GM18508 (cell line): ENCODE results near the gene CAPRIN2.

Experiments
- ATAC-seq: cut with Tn5 transposase; IDR thresholded peaks from one replicate; pipeline ENCODE4 v1.9.1; 2021; ENCODE audit warnings: moderate number of reproducible peaks; ENCODE audit not compliant: insufficient read depth, unreplicated experiment

The CAPRIN2 gene

DNA sequence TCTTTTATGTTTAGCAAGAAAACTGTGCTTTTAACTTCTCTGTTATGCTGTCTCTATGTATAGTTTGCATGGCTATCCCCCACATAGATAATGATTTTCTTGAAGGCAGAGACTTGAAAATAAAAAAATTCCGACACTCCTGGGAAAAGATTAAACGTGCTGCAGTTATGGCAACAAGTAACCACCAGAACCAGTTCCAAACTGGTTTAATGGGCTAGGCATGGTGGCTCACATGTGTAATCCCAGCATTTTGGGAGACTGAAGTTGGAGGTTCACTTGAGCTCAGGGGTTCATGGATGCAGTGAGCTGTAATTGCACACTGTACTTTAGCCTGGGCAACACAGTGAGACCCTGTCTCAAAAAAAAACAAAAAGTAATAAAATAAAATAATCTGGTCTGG is 15.1 kb upstream of the CAPRIN2 start:
- no peak for ATAC-seq

DNA sequence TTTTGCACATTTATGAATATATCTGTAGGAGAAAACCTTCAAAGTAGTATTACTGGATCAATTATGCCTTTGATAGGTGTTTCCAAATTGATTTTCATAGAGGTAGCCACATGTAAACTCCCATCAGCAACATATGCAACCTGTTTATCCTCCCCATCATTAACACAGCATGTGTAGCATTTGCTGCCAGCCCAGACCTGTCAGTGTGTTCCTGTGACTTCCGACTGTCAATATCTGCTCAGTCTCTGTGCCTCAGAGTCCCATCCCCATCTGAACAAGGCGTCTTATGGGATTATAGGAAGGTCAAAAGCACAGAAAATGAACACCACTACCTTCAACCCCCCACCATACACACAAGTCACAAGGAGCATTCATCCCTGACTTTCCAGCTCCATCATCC is 9.5 kb upstream of the CAPRIN2 start:
- no peak for ATAC-seq

DNA sequence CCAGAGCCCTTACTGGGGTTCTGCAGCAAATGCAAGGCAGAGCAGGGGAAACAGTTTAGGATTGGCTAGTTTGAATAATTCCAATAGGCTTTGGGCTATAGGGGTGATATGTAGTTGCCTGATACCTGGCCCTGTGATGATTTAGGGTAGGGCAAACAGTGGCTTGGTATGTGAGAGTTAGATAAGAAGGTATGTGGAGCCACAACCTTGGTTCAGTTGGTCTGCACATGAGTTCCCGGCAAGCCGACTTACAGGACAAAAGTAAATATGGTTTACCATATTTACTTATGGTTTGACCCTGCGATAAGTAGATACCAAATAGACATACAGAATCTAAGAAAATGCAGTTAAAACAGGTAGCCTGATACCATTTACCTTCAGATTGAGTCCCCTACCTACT is 8.3 kb upstream of the CAPRIN2 start:
- ATAC-seq = no peak

DNA sequence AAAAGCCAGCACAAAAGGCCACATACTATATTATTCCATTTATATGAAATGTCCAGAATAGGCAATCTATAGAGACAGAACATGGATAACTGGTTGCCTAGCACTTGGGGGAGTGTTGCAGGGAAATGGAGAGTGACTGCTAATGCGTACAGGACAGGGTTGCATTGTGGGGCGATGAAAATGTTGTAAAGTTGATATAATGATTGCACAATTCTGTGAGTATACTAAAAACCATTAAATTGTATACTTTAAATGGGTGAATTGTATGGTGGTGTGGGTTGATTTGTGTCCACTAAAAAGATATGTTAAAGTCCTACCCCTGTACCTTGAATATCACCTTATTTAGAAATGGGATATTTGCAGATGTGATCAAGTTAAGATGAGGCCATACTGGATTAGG is 7.0 kb upstream of the CAPRIN2 start:
- ATAC-seq = no peak

DNA sequence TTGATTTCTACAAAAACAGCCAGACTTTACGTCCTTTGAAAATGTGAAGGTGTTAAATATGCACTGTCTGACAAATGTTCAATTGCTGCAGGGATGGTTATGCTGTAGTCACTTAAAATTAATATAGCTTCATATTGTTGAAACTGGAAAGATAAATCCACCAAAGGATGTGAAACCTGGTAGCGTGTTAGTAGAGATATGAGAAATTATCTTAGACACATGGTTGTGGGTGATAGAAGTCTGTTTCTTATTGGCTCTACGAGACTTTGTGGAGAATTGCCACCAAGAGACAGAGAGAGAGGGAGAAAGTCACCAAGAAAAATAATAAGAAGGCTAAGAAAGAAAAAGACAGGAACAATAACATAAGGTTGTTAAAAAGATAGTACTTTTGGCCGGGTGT is 2.6 kb upstream of the CAPRIN2 start:
- no peak for ATAC-seq

DNA sequence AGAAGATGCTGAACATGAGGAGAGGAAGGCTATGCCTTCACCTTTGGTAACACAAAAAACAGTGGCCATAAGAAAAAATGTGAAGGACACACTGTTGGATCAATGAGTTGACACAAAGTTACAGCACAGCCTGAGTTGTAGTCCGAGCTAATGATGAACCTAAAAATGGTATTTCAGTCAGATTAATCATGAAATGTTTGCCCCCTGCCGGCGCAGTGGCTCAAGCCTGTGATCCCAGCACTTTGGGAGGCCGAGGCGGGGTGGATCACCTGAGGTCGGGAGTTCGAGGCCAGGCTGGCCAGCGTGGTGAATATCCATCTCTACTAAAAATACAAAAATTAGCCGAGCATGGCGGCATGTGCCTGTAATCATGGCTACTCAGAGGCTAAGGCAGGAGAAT is 1.3 kb upstream of the CAPRIN2 start:
- ATAC-seq = no peak

DNA sequence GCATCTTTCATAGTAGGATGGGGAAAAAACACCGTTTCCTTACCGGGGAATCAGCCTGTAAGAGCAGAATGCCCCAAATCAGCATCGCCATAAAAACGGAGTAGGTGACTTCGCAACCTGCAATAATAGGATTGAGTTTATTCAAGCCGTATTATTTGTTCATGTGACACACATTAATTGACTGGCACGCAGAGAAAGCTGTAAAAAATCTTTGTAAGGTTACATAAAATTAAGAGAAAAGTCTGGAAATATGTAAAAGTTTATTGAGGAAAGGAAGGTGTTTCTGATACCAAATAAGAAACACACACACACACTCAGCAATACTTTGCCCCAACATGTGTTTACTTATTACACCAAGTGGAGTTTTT is 628 bp upstream of the CAPRIN2 start:
- ATAC-seq = no peak

DNA sequence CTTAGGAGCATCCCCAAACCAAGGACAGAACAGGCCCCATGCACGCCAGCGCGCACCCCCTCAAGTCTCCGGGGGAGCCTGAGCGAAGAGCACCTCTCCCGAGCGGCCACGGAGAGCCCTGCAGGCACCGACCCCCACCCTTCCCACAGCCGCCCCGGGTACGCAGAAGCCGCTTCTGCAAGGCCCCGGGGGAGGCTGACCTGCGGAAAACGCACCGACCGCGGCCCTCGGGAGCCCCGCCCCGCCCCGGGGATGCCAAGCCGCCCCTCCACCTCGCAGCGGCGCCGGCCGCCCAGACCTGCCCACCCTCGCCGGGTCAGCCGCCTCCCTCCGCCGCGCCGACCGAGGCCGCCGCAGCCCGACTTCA is 385 bp downstream of the CAPRIN2 start:
- no peak for ATAC-seq

DNA sequence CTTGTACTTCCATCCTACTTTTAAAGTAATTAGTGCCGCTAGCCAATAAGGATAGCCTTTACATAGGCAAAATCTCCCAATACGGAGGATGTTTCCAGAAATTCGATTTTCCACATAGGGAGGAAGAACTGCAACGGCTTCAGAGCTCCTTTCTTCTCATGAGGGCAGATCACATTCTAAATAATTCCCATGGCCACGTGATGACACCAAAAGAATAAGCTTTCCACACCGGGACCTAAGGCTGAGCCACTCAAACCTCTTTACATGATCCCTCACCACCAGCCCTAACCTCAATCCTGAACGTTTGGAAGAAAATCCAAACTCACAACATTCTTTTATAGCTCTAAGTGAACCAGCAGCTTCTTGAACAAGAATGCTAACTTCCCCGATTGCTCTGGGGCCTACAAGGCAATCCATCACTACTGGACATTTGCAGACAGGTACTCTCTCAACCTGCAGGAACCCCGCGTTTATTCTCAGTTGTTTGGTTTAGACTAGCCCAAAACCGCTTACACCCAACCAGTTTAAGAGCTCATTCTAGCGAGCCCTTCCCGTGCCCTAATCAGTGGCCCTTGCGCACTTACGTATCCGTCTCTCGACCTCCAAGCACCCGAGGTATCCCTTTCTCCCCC is 884 bp downstream of the CAPRIN2 start:
- no peak for ATAC-seq

DNA sequence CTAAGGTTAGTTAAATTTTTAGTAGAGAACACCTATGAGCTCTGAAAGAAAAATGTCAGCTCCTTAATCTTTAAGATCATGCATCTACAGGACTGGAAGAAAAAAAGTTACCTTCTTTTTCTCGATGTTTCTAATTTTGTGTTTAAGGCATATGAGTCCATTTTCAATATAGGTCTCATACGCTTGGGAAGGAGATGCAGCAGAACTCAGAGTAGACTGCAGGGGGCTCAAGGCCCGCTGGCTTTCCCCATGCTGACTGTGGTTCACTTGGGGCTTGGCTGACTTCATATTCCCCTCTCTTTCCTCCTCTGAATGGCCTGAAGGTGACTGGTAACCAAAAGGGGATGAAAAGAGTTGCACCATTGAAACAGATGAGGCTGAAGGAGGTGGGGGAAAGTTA is 1.5 kb downstream of the CAPRIN2 start:
- ATAC-seq = no peak

DNA sequence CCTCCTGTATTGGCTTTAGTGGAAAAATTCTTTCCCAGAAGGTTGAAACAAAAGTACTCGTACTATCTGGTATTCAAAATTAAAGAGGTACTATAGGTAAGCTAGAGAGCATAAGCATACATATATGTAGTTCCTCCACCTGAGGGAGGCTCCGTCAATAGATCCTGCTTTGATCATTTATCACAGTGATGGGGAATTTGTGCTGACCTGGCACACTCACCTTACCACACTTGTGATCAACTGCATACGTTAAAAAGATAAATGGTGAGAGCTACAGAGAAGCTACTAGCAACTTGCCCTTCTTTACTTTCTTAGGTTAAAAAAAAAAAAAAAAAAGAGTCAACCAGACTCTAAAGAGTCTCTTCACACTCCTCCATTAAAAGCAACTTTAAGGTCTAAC is 2.5 kb downstream of the CAPRIN2 start:
- no peak for ATAC-seq

DNA sequence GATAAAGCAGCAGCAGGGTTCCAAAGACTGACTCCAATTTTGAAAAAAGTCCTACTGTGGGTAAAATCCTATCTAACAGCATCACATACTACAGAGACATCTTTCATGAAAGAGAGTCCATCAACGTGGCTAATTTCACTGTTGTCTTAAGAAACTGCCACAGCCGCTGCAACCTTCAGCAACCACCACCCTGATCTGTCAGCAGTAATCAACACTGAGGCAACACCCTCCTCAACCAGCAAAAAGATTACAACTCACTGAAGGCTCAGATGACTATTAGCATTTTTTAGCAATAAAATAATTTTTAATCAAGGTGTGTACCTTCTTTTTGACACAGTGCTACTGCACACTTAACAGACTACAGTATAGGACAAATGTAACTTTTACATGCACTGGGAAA is 6.6 kb downstream of the CAPRIN2 start:
- ATAC-seq = no peak

DNA sequence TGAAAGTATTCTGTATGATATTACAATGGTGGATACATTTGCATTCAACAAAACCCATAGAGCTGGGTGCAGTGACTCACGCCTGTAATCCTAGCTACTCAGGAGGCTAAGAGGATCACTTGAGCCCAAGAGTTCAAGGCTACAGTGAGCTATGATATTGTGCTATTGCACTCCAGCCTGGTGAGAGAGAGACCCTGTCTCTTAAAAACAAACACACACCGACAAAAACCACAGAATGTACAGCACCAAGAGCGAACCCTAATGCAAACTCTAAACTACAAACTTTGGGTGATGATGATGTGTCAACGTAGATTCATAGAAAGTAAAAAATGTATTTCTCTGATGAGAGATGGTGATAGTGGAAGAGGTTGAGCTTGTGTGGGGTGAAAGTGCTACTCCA is 8.6 kb downstream of the CAPRIN2 start:
- no peak for ATAC-seq

DNA sequence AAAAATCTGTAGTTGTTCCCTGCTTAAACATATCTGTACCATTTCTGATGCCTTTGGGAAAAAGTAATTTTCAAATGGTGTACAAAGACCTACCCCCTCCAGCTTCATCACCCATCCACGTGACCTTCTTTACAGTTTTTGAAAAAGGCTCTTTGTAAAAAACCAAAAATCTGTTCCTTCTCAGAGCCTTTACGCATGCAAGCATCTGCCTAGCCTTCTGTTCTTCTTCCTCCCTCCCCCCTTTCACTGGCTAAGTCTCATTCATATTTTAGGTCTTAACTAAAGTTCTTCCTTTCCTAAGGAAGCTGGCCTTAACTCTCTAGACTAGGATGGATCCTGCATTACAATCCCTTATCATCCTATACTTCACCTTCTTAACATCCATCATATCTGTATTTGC is 10.4 kb downstream of the CAPRIN2 start:
- ATAC-seq = no peak

DNA sequence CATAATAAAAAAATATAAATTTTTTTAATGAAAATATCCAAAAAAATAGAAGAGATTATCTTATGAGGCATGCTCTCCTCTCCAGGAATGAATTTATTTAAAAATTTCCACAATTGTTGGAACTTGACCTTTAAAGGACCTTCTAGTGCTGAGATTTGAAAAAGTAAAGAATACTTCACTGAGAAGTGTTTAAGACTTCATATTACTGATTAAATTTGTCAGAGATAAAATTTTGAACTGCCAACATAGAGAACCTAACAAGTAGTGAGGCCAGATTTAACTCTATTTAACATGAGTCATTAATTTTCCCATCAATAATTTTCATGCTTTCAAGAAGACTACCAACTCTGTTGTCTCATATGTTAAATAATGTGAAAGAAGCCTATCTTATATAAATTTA is 14.5 kb downstream of the CAPRIN2 start:
- ATAC-seq = no peak

DNA sequence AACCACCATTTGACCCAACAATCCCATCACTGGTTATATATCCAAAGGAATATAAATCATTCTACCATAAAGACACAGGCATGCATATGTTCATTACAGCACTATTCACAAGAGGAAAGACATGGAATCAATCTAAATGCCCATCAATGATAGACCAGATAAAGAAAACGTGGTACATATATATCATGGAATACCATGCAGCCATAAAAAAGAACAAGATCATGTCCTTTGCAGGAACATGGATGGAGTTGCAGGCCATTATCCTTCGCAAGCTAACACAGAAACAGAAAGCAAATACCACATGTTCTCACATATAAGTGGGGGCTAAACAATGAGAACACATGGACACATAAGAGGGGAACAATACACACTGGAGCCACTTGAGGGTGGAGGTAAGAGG is 15.7 kb downstream of the CAPRIN2 start:
- no peak for ATAC-seq

DNA sequence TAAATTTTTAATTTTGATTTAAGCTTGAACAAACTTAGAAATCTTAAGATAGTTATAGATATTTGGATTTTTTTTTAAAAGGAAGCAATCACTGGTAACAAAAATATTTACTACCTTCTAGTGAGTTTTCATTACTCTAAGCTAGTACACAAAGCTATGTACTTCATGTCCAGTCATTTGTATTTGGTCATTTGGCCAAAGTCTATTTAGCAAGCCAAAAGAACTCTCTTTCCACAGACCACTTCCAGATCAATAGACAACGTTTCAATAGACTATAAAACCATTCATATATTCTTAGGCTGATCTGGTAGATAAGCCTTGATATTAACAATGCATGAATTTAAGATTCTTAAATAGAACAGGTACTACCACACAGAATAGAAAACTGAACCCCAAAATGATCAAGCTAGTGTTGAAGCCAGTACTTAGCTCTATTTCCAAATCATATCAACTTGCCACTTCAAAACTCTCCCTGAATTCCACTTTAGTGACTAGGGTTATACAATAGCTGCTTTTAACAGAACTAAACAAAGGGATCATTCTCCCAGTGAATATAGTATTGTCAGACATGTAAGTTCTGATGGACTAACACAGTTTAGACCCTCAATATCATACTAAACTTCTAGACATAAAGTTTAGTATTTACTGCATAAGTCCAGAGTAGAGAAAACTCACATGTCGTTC is 21.7 kb downstream of the CAPRIN2 start:
- ATAC-seq = no peak

DNA sequence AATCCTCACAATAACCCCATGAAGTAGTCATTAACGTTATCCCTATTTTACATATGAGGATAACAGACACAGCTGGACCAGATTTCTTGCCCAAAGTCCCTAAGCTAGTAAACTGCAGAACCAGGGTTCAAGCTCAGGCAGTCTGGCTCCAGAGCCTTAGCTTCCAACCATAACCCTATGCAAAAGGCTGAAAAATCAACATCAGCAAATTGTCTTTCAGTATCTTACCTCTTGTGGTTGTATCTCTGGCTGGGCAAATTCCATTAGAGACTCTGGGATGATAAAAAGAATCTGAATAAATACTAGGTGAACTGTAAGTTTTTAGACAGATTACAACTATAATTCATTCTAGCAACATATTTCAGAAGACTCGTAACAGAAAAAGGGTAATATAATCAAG is 24.7 kb downstream of the CAPRIN2 start:
- ATAC-seq = no peak

DNA sequence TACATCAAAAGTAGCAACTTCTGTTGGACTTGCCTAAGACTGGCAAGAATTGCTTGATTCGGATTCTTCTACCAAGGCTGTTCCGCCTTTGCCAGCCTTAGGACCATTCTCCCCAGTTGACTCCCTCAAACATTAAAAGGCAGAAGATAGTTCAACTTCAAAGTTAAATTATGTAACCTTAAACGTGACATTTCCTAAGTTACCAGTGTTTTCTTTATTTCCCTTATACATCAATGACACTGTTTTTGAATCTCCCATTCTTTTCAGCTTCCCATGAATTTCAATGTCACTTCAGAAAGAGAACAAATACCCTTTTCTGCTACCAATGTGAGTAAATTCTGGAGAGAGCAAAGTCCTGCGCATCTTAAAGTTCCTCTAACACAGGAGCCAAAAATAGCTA is 25.2 kb downstream of the CAPRIN2 start:
- no peak for ATAC-seq

DNA sequence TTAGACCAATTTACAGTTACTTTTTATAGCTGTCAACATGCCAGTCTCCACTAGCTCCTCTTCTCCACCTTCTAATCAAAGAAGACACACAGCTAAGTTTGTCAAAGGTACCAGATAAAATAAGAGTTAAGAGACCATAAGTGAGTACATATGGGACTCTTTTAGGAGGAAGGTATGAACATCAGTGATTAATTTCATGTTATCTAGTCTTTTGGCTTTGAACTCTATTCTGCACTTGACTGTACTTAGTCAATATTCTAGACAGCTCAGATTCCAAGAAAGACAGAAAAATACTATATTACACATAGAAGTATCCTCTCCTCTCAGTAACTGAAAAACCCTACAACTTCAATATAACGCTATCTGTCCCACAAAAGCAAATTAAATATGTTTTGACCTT is 28.1 kb downstream of the CAPRIN2 start:
- ATAC-seq = no peak

DNA sequence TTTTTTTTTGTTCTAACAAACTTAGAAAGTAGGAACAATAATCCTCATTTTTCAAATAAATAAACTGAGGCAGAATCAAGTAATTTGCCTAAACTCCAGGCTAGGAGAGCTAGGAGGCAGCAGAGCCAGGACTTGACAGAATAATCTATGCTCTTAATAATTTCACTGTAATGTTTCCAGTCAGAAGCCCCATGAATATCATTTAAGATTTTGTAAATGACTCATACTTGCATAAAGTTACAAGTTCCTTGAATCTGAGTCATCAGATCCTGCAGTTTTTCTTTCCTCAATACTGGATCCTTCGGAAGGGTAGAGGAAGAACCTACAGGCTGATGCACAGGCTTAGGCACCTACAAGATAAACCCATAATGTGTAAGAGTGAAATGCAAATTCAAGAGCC is 29.0 kb downstream of the CAPRIN2 start:
- no peak for ATAC-seq

DNA sequence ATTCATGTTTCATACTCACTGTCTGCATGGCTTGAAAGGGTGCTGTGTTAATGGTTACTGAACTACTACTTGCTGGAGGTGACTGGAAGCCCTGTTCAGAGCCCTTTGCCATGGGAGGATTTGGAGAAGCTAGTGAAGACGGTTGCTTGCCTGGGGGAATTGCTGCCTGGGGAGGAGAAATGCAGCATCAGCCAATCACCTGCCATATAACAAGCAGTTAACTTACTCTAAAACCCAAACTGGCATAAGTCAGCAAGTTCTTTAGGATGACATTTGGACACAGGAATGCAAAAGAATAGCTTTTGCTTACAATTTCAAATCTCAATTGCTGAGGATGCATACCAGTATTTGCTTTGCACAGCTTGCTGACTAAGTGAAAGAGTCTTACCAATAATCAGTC is 35.7 kb downstream of the CAPRIN2 start:
- no peak for ATAC-seq
